Measurements from ENCODE around the gene CPEB2.

The CPEB2 gene

DNA sequence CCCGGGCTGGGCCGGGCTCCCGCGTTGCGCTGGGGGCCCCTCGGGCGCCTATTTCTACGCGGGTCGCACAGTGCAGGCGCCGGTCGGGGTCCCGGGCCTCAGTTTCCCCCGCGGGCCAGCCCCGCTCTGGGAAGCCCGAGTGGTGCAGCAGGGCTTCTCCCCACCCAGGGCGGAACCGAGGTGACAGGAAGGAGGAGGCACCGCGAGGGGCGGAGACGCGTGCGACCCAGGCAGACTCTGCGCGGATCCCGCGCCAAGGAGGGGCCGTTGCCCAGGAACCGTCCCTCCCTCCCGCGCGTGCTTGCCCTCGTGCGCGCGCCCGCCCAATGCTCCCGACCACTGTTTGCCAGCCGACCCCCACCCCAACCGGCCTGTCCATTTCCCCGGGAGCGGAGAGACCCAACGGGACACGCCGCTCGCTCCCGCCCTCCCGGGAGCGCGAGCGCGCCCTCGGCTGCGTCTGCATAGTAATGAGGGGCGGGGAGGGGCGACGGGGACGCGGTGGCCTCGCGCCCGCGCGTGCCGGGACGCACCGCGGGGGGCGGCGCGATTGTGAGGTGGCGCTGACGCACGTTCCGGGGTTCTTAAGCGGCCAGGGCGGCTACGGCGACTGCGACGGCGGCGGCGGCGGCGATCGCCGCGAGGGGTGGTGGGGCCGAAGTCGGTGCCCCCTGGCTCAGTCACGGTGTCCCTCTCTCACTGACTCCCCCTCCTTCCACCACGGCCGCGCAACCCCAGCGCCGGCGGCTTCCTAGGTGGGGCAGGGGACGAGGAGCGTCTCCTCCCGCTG is at the start of gene CPEB2:
TSS of gene CPEB2 (plus strand) at position 613 of the 790 bp plus-strand sequence. CDS start 193 bp downstream, outside the sequence.
- DNase-seq = peak; percentile 71

GRCh38 chr4:14958436-14958835 is 43.8 kb upstream of the CPEB2 start:
- DNase-seq = no peak

- DNase-seq = no peak
Observed at GRCh38 chr4:14961292-14961691, 41.0 kb upstream of the CPEB2 start.

DNA sequence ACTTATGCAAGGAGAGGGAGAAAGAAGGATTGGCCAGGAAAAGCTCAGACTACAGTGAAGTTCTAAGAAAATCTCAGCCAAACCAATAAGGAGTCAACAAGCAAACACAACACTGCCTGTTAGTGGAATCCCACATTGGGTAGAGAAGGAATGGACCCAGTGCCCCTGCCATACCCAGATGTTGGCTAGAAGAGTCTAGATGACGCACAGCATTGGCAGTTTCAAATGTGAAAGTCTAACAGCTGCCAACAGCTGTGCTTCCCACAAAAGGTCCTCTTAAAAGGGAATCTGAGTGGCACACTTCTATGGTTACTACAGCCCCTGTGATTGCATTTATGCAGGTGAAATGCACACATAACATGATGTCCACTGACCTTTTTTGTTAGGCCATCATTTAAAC is 37.2 kb upstream of the CPEB2 start:
- DNase-seq = no peak

DNA sequence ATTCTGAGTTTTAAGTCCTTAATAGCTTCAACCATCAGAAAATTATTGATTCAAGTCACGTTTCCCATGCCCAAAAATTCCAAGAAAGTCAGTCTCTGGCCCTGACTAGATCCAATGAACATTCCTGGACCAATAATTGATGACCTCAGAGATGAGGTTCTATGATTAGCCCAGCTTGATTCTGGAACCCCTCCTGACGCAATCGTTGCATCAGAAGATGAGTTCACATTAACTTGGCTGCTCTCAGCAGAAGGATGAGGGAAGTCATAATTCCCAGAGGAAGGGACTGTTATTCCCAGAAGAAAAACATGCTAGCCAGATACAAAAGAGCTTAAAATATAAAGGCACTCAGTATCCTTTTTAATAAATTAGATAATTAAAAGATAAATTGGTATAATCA is 34.3 kb upstream of the CPEB2 start:
- DNase-seq = no peak

GRCh38 chr4:14977830-14978229 is 24.5 kb upstream of the CPEB2 start:
- DNase-seq = no peak

GRCh38 chr4:14984448-14984847 is 17.8 kb upstream of the CPEB2 start:
- no peak for DNase-seq

DNA sequence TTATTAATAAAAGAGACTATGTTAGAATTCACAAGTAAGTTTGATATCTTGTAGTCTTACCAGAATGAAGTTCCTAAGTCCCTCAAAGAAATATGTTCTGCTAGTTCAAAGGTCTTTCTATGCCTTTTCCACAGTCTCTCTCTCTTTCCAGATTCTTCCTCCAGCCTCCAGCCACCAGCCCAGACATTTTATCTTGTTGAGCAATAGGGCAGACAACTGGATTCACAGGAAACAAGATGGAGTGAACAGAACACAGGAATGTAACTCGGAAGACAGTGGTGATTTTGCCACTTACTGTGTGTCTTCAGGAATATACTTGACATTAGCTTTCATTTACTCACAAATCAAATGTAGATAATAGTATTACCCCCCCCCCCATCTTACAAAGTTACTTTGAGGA is 17.1 kb upstream of the CPEB2 start:
- no peak for DNase-seq

- DNase-seq = no peak
Observed at GRCh38 chr4:14985843-14986242, 16.4 kb upstream of the CPEB2 start.

GRCh38 chr4:14987054-14987453 is 15.2 kb upstream of the CPEB2 start:
- DNase-seq = no peak

- DNase-seq = no peak
Observed at GRCh38 chr4:14990484-14990883, 11.8 kb upstream of the CPEB2 start.

DNA sequence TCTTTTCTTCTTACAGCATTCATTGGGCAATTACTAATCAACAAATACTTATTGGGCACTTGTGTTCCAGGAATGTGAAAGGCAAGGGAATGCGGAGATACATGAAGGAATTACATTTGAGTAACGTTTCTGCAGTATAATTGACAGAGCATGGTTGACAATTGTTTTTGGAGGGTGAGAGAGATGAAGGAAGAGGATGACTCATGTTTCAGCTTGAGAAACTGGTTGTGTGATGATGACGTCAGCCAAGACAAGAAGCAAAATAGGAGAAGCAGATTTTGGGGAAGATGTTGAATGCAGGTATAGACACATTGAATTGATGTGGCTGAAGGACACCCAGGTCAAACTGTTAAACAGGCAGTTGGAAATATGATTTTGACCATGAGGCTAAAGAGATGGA is 8.0 kb upstream of the CPEB2 start:
- DNase-seq = no peak

DNA sequence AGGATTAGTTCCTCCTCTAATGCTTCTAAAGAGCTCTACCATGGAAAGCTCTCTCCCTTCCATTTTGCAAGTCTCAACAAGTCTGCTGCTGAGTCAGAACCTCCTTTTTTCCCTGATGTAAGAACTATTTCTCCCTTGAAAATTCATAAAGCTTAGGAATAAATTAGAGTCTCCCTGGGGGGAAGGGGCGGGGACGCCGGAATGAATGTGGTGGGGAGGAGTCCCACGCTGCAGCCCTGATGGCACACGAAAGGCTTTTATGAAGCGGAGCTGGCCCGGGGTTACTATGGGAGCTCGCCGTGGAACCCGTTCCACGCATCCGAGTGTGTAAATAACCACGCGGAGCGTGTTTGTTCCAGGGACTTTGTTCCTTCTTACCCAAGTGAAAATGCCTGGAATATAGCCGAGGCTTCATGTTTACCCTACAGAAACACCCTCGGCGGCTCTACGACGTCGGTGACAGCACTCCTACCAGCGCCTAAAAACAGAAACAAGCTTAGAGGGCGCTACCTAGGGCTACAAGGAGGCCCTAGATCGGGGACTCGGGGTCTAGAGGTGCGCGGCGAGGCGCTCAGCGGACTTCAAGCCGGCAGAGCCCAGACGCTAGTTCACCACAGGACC is 923 bp upstream of the CPEB2 start:
- DNase-seq = peak; percentile 17

DNA sequence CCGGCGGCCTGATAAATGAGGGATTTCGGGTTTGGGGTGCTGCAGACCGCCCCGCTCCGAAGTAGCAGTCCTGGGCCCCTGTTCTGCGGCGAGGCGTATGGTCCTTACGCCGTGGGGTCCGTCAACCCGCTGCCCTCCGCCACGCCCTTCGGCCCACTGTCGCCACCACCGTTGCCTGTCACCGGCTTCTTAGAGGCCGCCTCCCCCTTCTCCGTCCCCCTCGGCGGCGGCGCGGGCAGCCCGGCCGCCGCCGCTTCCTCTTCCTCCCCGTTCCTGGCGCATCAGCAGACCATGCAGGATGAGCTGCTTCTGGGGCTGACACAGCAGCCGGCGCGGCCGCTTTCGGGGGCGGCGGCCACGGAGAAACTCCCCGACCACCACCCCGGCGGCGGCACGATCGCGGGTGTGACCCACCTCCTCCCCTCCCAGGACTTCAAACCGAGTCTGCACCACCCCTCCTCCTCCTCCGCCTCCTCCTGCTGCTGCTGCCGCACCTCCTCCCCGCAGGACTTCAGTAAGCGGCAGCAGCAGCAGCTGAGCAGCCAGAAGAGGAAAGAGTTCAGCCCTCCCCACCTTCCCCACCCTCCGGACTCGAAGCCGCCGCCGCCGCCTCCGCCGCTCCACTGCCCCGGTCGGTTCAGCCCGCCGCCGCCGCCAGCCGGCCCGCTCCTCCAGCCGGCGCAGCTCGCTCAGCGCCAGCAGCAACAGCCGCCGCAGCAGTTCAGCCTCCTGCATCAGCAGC is 549 bp downstream of the CPEB2 start:
- DNase-seq = peak; percentile 65

- peak; percentile 41 for DNase-seq
Observed at GRCh38 chr4:15003401-15003890, 1.2 kb downstream of the CPEB2 start.

DNA sequence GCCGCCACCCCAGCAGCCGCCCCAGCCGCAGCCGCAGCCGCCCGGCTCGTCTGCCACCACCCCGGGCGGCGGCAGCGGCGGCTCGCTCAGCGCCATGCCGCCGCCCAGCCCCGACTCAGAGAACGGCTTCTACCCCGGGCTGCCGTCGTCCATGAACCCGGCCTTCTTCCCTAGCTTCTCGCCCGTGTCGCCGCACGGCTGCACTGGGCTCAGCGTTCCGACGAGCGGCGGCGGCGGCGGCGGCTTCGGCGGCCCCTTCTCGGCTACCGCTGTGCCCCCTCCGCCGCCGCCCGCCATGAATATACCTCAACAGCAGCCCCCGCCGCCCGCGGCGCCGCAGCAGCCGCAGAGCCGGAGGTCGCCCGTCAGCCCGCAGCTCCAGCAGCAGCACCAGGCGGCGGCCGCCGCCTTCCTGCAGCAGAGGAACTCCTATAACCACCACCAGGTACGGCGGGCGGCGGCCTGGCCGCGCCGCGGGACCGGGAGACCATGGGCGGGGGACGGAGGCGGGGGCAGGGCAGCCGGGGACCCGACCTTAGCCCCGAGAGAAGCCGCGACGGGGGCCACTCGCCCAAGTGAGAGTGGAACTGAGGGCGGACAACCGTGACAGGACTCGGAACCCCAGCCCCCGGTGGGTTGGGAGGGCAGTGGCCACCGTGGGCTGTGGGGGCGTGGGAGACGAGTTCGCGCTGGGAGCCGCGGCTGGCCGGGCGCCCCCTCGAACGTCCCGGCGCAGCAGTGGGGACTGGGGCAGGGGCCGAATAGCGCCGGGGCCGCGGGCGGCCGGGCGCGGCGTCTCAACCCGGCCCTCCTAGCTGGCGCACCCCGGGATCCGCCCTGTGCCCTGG is 1.8 kb downstream of the CPEB2 start:
- peak; percentile 24 for DNase-seq

DNA sequence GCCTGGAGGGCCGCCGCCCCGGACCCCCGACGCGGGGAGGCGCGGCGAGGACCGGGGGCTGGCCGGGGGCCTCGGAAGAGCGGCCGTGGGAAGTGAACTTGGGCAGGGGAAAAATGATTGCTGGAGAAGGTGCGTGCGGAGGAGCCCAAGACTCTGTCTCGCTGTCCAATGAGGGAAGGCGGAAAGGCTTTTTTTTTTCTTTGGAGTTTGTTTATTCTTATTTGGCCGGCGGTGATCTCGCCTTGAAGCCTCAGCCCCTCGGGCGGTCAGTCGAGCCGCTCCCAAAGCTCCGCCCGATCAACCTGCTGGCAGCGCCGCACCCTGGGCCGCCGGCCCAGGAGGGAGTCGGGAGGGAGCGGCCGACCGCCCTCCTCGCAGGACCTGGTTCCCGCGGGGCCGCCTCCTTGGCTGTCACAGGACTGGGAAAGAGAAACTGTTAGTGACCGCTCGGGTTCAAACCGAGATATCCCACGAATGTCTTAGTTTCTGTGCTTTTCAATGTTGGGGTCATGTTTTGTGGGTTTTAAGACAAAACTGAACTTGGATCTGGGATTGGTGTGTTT is 2.5 kb downstream of the CPEB2 start:
- peak; percentile 56 for DNase-seq

GRCh38 chr4:15005474-15006115 is 3.3 kb downstream of the CPEB2 start:
- DNase-seq = no peak

GRCh38 chr4:15006416-15007024 is 4.2 kb downstream of the CPEB2 start:
- DNase-seq = no peak

DNA sequence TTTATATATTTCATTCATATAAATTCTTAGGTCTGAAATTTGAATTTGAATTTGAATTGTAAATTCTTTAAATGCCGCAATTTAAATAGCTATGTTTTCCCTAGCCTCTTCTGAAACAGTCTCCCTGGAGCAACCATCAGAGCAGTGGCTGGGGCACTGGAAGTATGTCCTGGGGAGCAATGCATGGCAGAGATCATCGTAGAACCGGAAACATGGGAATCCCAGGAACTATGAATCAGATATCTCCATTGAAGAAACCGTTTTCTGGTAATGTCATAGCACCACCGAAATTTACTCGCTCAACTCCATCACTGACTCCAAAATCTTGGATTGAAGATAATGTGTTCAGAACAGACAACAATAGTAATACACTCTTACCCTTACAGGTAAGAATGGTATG is 4.9 kb downstream of the CPEB2 start:
- no peak for DNase-seq

GRCh38 chr4:15010038-15010585 is 7.8 kb downstream of the CPEB2 start:
- DNase-seq = no peak

All from 8988T (cell line).